Measurements from ENCODE around the gene NFKB1.

GRCh38 chr4:102533904-102534303, 32.7 kb downstream of the NFKB1 start:
- TF ChIP-seq ZNF407 (IDR thresholded peaks at IDR 0.05; ENCODE audit: low read depth) (no peak), EZH2 (IDR thresholded peaks at IDR 0.05; ENCODE audit: borderline replicate concordance, low read depth, low read length) (no peak), CTCF (IDR thresholded peaks at IDR 0.05 in 2 of 3, conservative IDR thresholded peaks at IDR 0.05 in 1 of 3; ENCODE audit: insufficient read depth in 2 of 3, low read depth in 1 of 3, low read length in 3 of 3) (no peak), ZNF436 (CRISPR knock-in tag; IDR thresholded peaks at IDR 0.05) (no peak), HDGF (IDR thresholded peaks at IDR 0.05) (no peak), USF2 (CRISPR knock-in tag; IDR thresholded peaks at IDR 0.05) (no peak), SAFB2 (IDR thresholded peaks at IDR 0.05; ENCODE audit: borderline replicate concordance, low read depth, low read length, severe bottlenecking) (no peak), ZC3H8 (IDR thresholded peaks at IDR 0.05) (no peak)

Measured in K562 (cell line).